NCI-H2227 (cell line): ENCODE results near the gene UBE2U.
A peak's percentile ranks its signal among the peaks of the same experiment; 100 is the strongest.
"Not testable (repeated sequence)": the region's sequence is repeated elsewhere in the genome, so short reads cannot be mapped to it uniquely, and the experiment has no call there.

Experiments
- DNase-seq: peaks from one replicate; lab custom pipeline; 2025; ENCODE audit not compliant: unreplicated experiment; lab: John Stamatoyannopoulos, UW

The UBE2U gene

DNA sequence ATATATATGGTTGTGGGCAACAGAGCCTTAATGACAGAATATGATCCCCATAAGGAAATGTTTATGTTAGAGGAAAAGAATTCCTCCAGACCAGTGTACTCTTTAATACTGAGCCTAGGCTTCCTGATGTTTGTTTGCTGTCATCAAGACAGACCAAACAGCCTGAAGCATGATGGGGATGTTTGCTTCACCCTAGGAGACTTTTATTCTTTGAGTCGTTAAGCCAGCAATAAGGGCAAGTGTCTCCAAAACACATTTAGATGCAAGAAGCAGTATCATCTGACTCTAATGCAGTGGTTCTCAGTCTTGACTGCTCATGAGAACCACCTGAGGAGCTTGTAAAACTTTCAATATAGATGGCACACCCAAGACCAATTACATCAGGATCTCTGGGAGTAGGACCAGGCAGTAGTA, 33.1 kb downstream of the UBE2U start:
- no peak for DNase-seq

DNA sequence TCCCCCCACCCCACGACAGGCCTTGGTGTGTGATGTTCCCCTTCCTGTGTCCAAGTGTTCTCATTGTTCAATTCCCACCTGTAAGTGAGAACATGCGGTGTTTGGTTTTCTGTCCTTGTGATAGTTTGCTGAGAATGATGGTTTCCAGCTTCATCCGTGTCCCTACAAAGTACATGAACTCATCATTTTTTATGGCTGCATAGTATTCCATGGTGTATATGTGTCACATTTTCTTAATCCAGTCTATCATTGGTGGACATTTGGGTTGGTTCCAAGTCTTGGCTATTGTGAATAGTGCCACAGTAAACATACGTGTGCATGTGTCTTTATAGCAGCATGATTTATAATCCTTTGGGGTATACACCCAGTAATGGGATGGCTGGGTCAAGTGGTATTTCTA, 36.1 kb downstream of the UBE2U start:
- not testable (repeated sequence) for DNase-seq

DNA sequence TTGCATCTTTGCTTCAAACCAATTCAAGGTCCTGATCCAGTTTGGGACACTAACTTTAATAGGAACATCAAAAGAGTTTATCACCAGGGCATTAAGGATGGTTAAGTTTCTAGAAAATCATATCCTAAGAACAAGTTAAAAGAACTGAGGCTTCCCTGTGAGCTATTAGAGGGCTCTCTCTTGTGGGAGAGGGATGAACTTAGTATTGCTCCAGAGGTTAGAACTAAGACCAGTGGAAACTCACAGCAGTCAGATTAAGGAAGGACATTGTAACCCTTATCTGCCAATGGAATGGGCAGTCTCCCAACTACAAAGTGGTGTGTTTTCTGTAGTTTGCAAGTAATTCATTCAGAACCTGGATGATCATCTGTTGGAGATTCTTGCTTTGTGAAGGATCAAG, 36.8 kb downstream of the UBE2U start:
- DNase-seq: no peak

DNA sequence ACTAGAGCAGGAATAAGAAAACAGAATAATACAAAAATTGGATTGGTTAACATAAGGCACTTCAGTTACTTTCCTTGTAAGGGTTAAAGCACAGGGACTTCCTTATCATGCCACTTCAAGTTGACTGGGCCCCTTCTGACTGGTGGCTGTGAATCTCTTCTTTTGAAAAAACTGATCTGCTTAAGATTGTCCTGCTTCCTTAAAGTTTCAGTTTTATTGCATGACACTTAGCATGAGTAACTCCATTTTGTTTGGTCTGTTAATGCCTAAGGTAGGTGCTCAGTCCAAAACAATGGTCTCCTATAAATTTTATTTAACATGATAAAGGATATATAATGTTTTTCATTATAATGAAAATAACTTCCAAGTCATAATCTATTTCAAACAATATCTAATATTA, 37.6 kb downstream of the UBE2U start:
- no peak for DNase-seq

DNA sequence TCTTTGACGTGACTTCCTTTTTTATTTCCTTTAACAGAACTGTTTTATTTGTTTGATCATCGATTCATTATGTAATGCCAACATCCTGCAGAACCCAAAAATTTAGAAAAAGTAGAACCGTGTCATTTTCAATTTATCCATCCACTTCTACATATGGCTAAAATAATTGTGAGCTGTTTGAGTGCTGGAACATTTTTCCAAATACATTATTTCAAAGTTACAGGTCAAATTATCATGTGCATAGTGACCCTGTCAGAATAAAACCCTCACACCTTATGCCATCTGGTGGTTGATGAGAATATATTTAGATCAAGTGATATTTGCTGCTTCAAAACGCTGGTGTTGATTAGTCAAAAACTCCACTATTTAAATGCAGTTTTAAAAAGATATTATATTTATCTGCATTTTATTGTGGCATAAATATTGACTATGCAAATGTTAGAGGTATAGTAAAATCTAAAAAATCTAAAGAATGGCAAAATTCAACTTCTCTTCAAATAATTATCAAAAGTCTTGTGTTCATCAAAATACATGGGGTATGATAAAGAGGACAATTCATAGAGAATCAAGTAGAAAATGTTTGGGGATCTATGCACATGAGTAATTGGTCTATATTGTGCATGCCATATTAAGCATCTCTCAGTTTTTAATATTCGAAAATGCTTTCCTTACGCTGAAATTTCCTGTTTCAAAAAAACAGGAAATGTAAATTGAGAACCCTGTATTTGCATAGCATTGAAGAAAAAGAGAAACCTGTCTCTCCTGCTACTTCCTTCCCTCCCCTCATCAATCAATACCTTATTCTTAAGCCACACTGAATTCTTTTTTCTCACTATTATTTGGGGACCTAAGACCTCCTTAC, 39.7 kb downstream of the UBE2U start:
- peak; percentile 51 for DNase-seq

DNA sequence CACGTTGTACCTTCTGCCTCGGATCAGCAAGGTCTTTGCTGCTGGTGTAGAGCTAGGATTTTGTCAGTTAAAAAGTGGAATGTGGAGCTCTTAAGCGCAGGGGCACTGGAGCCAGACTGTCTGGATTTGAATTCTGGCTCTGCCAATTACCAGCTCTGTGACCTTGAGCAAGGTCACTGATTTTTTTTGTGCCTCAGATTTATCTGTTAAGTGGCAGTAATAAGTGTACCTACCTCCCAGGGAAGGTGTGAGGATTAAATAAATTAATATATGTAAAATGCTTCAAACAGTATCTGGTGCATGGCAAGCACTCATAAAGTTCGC, 40.3 kb downstream of the UBE2U start:
- DNase-seq: no peak

DNA sequence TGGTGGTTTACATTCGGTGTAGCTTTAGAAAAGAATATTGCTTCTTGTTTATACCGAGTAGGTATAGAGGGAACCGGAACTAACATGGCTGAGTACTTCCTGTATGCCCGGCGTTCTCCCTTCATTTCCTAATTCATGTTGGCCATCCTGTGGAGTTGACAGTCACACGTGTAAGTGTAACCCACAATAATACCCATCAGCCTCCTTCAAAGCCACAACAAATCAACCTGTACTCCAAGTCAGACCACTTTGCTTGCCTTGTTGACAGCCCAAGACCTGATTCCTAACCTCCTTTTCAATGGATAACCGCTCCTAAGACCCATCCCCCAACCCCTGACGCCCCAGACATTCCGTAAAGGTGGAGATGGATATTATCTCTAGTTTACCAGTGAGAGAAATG, 42.1 kb downstream of the UBE2U start:
- peak; percentile 25 for DNase-seq

DNA sequence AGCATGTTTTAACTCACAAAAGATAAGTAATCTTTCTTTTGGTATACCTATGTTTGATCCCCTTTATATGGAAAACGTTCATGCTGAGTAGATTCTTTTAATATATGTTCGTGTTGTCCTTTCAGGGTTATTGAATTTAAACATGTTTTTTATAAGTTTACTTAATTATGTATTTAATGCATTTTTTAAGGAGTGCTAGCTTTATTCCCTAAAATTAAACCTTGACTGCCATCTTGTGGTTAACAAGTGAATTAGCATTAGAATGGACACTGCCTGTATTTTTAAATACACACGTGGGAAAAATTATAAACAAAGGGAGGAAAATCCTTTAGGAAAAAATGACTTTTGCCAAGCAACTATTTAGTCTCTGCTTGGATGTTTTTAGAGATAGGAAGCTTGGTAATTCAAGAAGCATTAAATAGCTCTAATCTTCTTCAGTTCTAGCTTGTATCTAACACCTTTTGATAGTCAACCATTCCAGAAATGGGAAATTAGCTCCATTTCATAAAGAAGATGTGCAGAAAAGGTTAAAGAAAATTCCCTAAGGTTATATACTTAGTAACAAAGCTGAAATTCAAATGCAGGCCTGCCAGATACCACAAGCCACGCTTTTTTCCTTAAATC, 43.0 kb downstream of the UBE2U start:
- peak; percentile 61 for DNase-seq

DNA sequence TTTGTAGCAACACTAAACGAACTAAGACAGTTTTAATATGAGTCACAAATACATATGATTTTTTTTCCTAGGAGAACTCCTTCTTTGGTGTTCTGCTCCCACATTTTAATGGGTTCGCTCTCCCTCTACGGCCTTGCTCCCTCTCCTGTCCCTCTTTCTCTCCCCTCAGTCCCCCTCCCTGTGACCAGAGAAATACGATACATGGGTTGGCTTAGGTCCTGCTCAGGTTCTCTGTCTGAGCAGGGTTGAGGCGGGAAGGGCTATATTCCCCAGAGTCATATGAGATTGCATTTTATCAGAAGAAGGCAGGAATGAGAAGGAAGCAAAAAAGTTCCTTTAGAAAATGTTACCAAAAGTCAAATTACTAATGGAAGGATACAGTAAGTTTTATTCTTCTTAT, 44.6 kb downstream of the UBE2U start:
- no peak for DNase-seq

DNA sequence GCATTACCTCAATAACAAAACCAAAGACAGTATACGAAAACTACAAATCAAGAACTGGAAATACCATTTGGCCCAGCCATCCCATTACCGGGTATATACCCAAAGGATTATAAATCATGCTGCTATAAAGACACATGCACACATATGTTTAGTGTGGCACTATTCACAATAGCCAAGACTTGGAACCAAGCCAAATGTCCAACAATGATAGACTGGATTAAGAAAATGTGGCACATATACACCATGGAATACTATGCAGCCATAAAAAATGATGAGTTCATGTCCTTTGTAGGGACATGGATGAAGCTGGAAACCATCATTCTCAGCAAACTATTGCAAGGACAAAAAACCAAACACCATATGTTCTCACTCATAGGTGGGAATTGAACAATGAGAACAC, 47.0 kb downstream of the UBE2U start:
- DNase-seq: not testable (repeated sequence)

DNA sequence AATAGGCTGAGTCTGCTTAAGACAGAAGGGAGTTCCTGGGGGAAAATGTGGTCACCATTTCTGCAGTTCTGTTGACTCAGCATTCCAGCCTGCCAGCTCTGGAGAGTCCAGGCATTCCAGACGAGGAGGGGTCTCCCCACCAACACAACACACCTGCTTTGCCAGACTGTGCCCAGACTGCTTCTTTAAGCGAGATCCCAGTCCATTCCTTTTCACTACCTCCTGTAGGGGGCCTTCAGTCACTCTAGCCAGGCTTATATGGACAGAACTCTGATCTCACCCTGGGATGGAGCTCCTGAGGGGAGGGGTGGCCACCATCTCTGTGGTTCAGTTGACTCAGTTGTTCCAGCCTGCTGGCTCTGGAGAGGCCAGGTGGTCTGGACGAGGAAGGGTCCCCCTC, 48.5 kb downstream of the UBE2U start:
- DNase-seq: no peak

DNA sequence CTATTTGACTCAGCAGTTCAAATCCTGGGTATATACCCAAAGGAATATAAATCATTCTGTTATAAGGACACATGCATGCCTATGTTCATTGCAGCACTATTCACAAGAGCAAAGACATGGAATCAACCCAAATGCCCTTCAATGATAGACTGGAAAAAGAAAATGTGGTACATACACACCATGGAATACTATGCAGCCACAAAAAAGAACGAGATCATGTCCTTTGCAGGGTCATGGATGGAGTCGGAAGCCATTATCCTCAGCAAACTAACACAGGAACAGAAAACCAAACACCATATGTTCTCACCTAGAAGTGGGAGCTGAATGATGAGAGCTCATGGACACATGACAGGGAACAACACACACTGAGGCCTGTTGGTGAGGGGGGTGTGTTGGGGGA, 53.8 kb downstream of the UBE2U start:
- DNase-seq: not testable (repeated sequence)

DNA sequence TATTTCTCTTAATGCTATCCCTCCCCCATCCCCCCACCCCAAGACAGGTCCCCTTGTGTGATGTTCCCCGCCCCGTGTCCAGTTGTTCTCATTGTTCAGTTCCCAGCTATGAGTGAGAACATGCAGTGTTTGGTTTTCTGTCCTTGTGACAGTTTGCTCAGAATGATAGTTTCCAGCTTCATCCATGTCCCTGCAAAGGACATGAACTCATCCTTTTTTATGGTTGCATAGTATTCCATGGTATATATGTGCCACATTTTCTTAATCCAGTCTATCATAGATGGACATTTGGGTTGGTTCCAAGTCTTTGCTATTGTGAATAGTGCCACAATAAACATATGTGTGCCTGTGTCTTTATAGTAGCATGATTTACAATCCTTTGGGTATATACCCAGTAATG, 55.0 kb downstream of the UBE2U start:
- not testable (repeated sequence) for DNase-seq

DNA sequence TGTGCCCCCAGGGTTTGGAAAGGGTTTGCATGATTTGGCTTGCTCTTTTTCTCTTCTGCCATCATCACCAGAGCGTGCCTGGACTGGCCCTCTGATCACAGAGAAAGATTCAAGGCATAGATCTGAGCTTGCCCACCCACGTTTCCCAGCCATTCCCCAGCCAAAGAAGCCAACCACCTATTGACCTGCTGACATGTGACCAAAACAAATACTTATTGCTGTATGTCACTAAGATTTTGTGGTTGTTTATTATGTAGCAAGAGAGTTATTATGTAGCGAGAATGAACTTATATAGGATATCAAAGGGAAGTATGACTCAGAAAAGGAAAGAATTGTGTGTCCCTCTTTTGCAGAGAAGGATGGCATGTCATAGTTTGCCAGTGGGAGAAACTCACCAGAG, 59.9 kb downstream of the UBE2U start:
- no peak for DNase-seq

DNA sequence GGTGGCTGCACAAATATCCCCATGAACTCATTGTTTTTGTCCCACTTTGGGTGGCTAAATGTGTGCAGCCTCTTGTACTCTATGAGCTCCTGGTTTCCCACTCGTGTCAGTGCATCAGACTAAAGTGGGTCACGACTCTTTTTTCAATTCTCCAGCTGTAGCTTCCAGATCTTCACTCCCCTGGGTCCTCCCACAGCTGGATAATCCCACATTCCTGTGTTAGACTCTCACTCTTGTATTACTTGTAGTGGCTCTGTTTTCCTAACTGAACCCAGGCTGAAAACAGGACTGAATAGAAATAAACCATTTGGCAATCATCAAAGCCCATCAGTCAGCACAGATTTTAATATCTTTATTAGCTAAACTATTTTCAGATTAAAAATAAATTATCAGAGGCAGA, 60.4 kb downstream of the UBE2U start:
- no peak for DNase-seq

DNA sequence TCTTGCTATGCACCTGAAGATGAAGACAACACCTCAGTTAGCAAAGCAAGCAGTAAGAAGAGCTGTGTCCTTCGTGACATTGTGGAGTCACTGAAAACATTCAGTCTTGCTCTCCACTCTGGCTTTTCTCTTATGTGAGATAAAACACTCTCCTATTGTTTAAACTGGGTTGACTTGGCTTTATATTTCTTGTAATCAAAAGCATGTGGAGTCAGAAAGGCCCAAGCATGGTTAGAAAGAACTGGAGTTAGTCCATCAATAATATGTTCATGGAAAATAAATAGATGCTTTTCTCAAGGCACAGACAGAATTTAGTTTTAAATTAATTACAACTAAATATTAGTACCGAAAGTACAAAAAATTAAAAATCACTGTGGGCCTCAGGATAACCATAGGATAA, 61.7 kb downstream of the UBE2U start:
- DNase-seq: no peak

DNA sequence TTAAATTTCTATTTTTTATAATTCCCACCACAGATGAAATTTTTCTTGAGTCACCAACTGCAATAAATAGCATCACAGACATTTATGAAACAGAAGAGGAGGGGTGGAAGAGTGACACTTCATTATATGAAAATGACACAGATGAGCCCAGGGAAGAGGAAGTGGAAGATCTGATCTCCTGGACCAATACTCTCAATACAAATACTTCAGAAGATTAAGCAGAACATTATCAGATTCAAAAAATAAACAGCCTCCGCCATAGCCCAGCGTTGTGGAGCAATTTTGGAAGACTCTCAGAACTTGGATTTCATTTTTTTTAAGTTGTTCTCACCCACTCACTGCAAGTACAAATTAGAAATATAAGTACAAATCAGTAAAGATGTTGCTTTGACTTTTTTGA, 63.6 kb downstream of the UBE2U start:
- DNase-seq: no peak

DNA sequence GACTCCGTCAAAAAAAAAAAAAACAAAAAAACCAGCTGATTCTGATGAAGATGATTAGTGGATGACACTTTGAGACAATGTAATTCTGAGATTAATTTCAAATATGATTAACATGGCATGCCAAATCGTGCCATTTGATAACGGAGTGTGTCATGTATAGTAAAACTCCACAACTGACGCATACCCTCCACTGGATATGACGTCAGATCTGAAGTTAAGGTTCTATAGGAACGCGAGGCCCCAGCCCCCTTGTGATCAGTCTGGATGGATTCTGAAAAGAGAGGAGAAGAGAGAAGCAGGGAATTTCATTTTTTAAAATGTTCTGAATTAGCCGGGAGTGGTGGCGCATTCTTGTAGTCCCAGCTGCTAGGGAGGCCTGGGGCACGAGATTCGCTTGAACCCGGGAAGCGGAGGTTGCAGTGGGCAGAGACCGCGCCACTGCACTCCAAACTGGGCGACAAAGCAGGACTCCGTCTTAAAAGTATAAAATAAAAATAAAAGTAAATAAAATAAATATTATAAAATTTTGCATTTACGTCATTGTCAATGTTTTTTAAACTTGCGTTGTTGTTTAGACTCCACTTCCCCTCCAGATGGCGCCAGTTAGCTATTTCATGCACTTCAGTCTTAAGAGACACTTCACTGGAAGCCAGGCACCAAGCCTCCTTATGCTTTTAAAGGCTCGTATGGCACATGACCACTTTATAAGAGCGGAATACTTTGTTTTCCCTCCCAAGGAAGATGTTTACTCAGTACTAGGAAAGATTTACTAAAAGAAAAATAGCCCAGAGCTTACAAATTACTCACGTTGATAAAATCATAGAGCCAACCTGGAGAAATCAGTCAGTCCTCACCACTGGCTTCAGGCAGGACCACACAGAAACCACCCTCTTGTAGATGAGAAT, 65.5 kb downstream of the UBE2U start:
- DNase-seq: peak; percentile 84

DNA sequence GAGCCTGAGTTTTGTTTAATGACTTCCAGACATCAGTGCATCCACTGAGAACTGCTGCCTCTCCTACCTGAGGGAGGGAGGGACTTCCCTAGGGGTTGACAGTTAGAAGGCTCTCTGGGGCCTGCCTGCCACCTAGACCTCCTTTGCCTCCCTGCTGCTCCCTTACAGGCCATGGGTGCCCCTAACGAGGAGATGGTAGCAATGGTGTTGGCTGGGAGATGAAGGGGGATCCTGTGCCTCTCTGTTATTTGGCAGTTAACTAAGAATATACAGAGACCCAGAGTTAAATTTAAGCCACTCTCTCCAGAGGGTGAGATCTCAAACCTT, 66.1 kb downstream of the UBE2U start:
- no peak for DNase-seq

DNA sequence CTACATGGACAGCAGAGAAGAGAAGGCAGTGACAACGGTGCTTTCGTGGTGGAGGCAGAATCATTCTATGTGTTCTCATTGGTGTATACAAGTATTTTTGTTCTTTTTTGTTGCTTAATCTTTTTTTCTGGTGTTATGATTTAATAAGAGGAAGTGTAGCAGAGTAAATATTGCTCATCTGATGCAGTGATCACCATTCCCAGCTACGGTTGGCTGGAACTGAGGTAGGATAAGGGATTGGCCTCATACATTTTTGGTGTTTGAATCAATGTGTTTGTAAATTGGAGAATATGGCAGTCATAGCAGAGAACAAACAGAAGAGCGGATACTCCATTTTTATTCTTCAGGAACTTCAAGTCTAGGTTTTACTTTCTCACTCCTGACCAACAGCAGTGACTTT, 76.6 kb downstream of the UBE2U start:
- DNase-seq: no peak

DNA sequence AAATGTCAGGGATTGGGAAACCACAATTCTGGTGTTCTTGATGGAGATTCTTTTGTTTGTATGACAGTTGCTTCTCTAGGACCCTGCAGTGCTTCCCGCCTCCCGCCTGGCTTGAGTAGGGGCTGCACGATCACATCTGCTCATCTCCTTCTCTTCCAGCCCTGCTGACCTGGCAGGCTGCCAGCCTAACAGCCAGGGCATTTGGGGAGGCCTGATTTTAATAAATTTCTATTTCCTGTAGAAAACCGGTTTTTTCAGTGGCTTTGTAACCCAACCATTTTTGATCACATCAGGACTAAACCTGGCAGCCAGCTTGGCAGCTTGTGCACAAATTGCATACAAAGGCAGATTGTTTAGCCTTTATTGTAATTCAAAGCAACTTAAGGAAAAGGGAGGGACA, 78.9 kb downstream of the UBE2U start:
- peak; percentile 87 for DNase-seq

DNA sequence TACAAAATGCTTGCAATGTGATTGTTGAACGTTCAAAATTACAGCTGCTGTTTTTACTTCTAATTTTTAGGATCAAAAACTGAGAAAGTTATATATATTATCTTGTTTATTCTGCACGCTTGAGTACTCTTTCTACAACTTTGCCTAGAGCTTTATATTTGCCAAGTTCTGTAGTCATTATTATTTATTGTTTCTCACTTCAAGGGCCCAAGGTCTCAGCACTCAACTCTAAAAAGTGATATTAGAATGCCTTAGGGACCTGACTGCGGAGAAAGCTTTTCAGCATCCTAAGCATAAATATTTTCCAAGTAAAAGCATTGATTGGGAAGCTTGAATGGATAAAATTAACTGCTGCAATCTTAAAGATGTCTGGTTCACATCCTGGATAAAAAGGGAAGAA, 83.6 kb downstream of the UBE2U start:
- no peak for DNase-seq
